NCI-H510A (cell line): ENCODE data around the gene NUP42.
"Not testable (repeated sequence)": the region's sequence is repeated elsewhere in the genome, so short reads cannot be mapped to it uniquely, and the experiment has no call there.

Source experiments
- DNase-seq: peaks from one replicate; lab custom pipeline; 2025; lab: John Stamatoyannopoulos, UW

Gene NUP42

DNA sequence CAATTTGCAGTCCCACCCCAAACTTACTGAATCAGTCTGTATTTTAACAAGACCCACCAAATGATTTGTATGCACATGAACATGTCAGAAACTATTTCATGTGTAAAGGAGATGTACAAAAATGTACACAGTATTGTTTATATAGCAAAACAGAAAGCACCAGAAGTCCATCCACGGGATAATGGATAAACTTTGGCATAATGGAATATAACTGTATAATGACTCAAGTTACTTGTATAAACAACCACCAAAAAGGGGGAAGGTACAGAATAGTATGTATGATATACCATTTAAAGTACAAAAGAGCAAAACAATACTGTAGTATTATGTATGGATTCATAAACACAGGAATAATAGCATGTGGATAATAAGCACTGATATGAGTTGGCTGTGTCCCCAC, 22.4 kb downstream of the NUP42 start:
- no peak for DNase-seq

DNA sequence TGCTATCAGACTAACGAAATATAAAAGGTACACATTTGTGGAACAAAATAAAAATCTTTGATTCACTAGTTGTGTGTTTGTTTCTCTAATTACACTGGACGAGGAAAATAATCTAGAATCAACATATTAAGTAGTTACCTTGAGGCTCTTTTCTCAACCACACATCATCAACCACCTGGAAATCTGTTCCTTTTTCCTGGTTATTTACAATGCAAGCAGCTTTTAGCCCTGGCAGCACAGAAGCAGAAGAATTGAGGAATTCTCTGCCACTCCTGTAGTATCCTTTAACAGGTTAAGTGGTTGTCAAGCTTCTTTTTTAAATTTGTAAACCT, 23.7 kb downstream of the NUP42 start:
- no peak for DNase-seq

DNA sequence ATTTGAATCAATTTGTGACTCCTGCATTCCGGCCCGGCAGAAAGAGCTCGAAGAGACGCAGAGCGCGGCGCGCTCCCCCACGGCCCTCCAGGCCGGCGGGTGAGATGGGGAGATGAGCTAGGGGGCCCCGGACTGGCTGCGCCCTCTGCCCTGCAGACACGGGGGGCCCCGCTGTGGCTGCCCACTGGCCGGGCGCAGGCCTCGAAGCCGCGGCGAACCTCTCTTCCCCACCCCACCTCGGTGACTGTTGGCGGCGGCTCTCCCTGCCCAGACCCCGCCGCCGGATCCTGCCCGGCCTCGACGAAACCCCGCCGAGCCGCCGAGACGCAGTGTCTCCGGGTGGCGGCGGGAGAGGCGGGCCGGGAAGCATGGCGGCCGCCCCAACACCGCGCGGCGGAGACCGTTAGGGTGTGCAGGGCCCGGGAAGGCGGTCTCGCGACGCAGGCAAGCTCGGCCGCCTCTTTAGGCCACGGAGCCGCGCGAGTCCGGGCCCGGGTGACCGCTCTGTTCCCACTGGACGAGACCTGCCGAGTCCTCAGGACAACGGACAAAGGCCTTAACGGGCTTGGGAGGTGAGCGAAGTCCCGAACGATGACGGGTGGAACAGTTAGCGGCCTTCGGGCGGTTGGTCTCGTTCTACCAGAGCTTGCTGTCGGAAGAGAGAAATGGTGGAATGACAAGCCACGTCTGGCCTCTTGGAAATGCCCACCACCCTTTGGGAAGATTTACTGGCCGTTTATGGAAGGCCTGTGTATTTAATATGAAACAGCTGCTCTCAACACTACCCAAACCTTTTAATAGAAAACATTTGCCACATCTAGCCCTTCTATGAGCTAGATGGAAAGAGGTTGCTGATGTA, 24.3 kb downstream of the NUP42 start:
- DNase-seq: no peak

DNA sequence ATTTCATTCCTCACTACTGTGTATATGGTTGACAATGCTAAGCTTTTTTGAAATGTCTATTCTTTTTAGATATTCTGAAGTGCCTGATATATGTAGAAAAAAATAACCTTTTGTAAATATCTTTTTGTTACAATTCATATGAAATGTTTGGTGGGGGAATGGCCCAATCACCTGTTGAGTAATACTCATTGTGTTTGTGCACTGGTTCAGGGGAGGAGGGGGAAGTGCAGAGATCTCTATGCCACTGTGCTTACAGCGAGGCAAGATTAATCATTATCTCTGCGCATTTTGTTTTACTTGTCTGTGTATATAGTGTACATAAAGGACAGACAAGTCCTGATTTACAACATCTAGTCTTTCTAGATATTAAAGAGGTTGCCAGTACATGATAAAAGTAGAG, 25.2 kb downstream of the NUP42 start:
- no peak for DNase-seq

DNA sequence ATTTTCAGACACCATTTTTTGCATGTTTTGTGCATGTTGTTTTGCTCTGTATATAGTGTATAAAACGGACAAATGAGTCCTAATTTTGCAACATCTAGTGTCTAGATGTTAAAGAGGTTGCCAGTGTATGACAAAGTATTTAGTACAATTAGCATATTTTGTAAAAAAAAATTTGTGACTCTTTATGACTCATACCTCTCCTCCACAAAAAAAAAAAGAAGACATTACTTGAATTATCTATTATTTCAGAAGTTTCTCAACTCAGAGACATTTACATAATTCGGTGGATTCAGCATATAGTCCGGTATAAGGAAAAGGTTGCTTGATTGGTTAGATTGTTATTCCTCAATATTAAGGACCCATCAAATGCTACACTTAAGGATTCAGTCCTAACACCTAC, 26.0 kb downstream of the NUP42 start:
- no peak for DNase-seq

DNA sequence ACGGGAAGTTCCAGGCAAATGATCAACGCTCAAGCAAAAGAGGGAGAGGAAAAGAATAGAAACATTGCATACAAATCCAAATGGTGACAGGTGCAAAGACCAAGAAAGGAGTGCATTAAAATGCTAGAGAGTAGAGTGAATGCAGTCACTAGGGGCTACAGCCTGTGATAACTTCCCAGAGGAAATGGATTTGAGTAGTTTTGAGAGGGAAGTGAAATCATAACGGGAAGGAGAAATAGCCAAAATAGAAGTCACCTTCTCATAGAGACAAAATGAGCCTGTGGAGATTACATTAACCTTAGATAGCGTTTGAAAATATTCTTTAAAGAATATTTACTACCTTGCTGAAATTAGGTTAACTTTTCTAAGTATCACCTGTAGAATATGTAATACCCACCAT, 26.5 kb downstream of the NUP42 start:
- DNase-seq: no peak

DNA sequence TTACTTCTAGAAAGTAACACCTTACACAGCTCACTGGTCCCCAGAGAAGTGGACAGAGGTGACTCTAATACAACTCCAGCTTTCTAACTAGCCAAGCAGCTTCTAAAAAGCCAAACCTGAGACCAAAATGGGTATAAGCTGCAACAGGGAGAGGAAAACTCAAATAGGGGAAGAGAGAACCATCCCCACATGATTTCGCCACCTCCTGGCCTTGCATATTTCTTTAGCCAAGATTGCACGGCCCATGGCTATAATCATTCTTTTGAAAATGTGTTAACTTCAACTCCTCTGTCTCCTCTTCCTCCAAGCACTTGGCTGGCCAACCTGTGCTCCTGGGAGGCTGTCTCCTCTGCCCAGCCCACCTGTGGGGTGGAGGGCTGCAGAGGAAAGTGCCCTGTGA, 28.7 kb downstream of the NUP42 start:
- DNase-seq: no peak

DNA sequence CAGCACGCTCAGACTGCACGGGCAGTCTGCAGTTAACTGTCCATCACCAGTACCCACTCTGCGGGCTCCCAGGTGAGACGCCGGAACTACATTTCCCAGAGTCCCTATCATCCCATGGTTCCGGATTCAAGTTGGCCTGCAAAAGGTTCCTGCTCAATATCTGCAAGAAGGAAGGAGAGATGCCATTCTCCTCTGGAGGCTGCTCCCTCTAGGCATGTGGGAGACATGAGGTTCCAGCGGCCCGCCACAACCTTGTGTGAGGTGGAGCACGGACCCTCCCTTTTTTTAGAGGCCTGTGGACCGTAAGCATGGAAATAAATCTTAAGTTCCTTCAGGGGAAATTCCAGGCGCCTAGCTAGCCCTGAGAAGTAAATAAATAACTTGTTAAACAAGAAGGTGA, 29.7 kb downstream of the NUP42 start:
- no peak for DNase-seq

DNA sequence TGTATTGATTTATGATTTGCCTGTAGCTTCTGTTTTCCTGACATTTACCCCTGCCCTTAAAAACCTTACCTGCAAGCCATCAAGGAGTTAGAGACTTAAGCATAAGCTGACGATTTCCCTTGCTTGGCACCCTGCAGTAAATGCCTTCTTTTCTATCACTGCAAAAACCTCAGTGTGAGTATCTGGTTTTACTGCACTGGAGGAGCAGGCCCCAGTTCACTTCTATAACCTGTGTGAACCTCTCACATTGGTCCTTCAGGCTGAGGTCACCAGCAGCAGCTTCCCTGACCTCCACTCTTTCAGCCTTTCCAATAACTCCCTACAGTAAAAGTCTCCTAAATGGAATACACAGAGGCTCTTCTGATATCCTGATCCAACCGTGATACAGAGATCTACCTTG, 30.5 kb downstream of the NUP42 start:
- DNase-seq: no peak

DNA sequence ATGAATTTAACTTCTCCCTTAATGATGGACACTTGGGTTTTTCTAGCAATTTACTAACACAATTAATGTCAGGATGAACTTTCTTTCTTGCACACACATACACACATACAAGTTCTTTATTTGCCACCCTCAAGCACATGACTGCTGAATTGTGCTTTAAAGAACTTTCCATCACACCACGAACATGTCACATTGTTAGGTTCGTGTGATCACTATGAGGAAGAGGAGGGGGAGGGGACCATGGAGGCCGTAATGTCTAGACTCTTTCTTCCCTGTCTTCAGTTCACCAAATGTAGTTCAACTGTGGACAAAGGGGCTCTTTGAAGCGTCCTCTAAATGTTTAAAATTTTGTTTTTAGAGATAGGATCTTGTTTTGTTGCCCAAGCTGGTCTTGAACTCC, 31.0 kb downstream of the NUP42 start:
- DNase-seq: no peak

DNA sequence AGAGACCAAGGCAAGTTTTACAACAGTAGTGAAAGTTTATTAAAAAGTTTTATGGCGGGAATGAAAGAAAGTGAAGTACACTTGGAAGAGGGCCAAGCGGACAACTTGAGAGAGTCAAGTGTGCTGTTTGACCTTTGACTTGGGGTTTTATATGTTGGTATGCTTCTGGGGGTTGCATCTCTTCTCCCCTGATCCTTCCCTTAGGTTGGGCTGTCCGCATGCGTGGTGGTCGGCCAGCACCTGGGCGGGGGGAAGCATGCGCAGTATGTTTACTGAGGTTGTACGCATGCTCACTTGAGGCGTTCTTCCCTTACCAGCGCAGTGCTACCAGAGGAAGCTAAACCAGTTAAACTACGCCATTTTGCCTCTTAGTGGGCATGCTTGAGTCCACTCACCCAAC, 31.9 kb downstream of the NUP42 start:
- DNase-seq: no peak

DNA sequence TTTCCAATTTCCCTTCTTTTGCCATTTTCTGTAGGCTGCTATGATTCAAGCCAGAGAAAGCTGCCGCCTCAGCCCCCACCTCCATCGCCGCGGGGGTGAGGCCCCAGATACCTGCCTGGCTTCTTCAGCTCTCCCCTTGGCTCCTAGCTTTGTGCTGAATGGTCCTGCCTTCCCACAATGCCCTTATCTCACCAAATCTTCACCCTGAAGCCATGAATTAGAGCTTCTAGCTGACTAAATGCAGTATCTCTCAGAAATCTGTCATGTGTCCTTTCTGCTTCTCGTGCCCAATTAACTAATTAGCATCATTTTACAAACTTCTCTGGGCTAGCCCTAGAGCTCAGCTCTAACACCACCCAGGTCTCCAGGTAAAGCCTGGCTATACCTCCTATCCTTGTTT, 32.6 kb downstream of the NUP42 start:
- no peak for DNase-seq

DNA sequence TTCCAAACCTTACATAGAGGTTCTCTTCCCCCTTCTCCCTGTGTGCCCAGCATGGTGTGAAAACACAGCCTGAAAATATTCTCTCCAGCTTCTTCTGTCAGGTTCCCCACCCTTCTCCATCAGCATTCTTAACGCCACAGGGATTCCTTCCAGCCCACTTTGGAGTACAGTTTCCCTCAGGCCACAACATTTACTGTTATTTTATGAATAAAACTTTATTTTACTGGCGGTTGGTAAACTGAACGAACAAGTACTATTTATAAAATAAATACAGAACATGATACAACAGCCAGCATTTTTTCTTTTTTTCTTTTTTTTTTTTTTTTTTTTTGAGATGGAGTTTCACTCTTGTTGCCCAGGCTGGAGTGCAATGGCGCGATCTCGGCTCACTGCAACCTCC, 33.1 kb downstream of the NUP42 start:
- no peak for DNase-seq

DNA sequence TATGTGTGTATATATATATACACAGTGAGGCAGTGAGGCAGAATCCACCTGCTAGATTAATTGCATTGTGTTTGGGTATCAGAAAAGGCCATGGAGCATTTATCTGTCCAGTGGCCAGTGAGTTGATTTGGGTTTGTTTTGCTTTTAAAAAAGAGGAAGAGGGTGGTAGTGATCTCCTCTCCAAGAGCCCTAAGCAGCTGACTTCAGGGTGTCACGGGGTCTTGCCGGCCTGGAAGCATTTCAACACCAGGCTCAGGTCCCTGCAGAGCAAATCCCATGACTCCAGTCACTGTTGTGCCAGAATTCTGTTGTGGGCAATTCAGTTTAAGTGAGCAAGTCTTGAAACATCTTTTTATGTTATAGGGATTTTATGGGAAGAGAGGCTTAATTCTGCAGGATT, 34.2 kb downstream of the NUP42 start:
- no peak for DNase-seq

DNA sequence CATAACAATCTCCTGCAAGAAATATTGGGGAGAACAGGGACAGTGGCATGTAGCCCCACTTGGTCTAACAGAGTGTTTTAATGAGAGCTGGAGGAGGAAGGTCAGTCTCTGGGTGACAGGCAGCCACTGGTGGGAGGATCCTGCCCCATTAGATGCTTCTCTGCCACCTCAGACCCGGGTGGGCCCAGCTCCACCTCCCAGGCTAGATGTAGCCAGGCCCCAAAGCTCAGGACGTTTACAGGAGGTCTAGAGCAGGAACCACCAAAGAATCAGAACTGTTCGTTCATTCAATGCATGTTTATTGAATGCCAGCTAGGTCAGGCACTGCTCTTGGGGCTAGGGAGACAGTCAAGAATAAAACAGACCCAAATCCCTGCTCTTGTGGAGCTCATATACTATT, 36.3 kb downstream of the NUP42 start:
- DNase-seq: no peak

DNA sequence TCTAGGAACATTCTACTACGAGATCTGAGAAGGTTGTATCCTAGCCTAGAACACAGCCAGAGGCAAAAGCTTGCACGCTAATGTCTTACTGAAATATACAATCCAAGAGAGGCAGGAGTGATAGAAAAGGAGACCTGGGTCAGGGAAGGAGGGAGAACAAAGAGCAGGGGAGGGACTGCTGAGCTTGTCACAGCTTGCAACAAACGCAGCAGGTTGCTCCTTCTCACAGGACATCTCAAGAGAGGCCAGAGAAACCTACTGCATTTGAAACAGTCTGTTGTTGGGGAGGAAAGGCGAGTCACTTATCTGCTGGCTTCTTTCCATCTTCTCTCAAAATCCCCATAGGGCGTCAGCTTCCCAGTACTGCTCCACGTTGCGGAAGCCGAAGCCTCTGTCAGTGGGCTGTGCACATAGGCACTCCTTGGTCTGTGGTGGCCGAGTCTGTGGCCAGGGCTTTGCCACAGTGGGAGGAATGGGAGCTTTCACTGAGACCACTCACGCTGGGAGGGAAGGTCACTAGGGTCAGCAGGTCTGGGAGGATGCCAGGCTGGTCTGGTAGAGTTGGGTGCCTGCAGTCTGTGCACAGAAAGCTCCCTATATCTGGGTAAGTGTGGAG, 39.0 kb downstream of the NUP42 start:
- no peak for DNase-seq

DNA sequence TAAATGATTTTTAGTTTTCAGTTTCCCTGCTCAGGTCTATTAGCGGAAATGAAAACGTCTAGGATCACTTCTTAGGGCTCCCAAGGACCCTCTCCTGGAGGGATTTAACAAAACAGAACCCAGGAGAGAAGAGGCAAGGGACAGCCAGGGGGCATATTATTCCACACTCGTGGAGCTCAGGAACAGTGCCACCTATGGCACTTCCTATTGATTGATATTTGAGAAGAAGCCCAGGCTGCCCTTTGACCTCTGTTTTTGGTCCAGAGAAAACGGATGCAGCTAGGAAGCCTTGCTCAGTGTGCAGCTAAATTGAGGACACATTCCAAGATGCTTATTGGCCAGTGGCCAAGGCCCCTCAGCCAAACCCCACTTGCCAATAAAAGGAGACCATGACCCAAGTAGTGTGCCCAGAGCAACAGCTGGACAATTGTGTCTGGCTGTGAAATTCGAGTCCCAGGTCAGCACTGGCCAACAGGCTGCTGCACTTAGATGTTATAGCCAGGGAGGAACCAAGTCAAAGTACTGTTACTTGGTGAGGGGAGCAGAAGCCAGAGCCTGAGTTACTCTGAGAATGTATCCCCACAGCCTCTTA, 40.7 kb downstream of the NUP42 start:
- no peak for DNase-seq

DNA sequence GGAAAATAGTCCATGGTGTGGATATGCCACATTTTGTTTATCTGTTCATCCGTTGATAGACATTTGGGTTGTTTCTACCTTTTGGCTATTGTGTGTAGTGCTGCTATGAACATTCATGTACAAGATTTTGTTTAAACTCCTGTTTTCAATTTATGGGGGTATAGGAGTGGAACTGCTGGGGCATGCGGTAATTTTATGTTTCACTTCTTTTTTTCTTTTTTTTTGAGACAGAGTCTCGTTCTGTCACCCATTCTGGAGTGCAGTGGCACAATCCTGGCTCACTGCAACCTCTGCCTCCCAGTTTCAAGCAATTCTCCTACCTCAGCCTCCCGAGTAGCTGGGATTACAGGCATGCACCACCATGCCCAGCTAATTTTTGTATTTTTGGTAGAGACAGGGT, 42.5 kb downstream of the NUP42 start:
- DNase-seq: not testable (repeated sequence)

DNA sequence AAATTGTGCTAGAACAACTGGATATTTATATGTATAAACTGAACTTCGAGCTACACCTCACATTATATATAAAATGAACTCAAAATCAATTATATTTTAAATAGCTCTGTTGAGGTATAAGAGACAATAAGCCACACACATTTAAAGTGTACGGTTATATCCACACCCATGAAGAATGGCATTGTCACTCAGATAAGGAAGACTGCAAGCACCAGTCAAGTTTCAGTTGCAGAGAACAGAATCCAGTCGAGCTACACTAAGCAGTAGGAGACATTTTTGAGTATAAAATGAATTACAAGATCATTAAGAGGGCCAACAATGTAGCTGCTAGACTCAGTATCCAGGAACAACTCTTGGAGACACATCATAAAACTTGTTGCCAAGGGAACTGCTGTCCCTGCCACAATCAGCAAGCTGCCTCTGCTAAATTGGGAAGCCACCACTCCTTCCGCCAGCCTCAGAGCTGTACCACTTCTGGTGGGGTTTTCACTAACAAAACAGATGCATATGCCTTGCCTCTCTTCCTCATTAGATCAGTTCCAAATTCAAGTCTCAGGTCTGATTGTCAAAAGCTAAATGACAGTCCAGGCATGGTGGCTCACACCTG, 45.1 kb downstream of the NUP42 start:
- DNase-seq: no peak

DNA sequence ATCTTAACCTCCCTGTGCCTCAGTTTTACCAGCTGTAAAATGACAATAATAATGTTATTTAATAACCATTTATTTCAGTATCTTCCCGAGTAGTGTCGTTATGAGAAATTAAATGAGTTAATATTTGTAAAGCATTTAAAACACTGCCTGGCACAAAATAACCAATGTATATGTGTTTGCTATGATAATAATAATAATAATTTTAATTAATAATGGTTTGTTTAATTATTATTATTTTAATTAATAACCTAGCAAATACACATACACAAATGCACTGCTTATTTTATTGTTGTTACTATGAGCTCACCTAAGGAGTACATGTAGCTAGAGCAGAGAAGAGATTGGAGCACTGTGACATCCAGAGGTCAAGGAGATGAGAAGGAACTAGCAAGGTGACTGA, 46.6 kb downstream of the NUP42 start:
- no peak for DNase-seq

DNA sequence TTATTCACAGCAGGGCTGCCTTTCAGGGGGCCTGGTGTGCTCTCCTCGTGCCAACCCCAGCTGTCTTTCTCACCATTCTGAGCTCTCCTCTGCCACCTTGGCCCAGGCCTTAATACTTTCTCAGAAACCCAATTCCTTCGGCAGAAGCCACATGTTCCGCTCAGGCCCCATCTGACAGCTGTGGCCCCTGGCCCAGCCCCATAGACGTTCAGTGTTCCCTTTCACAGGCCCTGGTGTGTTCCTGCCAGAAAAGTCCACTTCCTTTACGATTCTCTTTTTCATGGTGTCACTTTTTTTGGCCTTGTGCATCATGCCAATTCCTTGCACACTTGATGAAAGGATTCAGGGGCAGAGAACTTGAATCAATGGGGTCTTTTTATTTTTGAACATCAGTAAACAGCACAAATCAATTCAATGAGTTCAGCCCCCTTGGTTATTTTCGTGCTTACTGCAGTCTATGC, 48.8 kb downstream of the NUP42 start:
- DNase-seq: no peak

DNA sequence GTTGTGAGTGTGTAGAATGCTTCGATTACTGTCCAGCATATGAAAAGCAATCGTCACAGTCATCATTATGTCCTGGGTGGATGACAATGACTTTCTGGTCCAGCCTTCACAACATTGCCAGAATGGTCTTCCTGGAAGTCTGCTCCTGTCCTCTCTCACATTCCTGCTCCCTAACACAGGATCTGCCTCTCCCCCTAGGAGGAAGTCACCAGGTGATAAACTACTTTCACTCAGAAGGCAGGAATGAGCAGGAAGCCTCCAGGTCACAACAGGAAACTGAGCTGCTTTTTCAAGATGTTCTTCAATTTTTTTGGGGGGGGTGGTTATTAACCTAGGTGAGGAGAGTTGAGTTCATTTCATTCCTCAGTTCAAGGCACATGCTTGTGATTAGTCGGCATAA, 51.1 kb downstream of the NUP42 start:
- no peak for DNase-seq
